Naive thymus-derived CD4-positive, alpha-beta T cell (primary cell): ENCODE results near the gene VPS13D. TPM values are rescaled to one million over a fixed set of nuclear protein-coding genes. Genes with fewer than 3 reads are reported as not detected.
"Not testable (repeated sequence)": the region's sequence is repeated elsewhere in the genome, so short reads cannot be mapped to it uniquely, and the experiment has no call there.

Experiments
- ATAC-seq: fragments of 150-1000 bp; cut with Tn5 transposase; 2 replicates; pipeline ENCODE4 v1.10.0; 2021; ENCODE audit warnings: mild to moderate bottlenecking, moderate library complexity
- CTCF ChIA-PET: fragments of 350-600 bp; sonication (Branson Sonifier 250); formaldehyde crosslinking; loops from one replicate; lab custom pipeline; 2021; ENCODE audit warnings: antibody characterized with exemption; lab: Charles Lee
- POLR2A ChIA-PET: fragments of 350-600 bp; sonication (Branson Sonifier 250); formaldehyde crosslinking; loops from one replicate; lab custom pipeline; 2021; ENCODE audit warnings: antibody characterized with exemption, inconsistent platforms; lab: Charles Lee
- DNase-seq, 9 donors: peaks; one replicate each; pipeline versions ENCODE4 v3.0.0 to v3.0.0-alpha.2; 2020 to 2022; ENCODE audit warnings: mixed read lengths in 1 of 9
- H3K27ac ChIP-seq: one replicate; pipeline ENCODE4 v1.7.0; 2013; ENCODE audit warnings: mild to moderate bottlenecking, low read depth, low read length, moderate library complexity
- H3K27me3 ChIP-seq, 2 donors: one replicate each; pipeline ENCODE4 v1.7.0; 2013; ENCODE audit warnings: low read length in 2 of 2, mild to moderate bottlenecking in 2 of 2, moderate library complexity in 2 of 2; ENCODE audit not compliant: control insufficient read depth in 2 of 2, insufficient read depth in 2 of 2
- H3K36me3 ChIP-seq, 3 experiments: 1 replicate in 2 of 3; 2 replicates in 1 of 3; pipeline ENCODE4 v1.7.0; 2013; ENCODE audit warnings: low read length in 3 of 3, mild to moderate bottlenecking in 3 of 3, moderate library complexity in 1 of 3; ENCODE audit not compliant: insufficient read depth in 3 of 3, control insufficient read depth in 2 of 3
- H3K4me1 ChIP-seq, 2 donors: one replicate each; pipeline ENCODE4 v1.7.0; 2013; ENCODE audit warnings: low read length in 2 of 2, mild to moderate bottlenecking in 2 of 2, moderate library complexity in 1 of 2; ENCODE audit not compliant: control insufficient read depth in 2 of 2, insufficient read depth in 2 of 2
- H3K4me3 ChIP-seq: 2 replicates; pipeline ENCODE4 v1.7.0; 2013; ENCODE audit warnings: mild to moderate bottlenecking, low read length
- H3K9me3 ChIP-seq, 3 experiments: 1 replicate in 2 of 3; 2 replicates in 1 of 3; pipeline ENCODE4 v1.7.0; 2013; ENCODE audit warnings: low read length in 3 of 3; ENCODE audit not compliant: control insufficient read depth in 2 of 3
- H3K27ac Mint-ChIP-seq, 9 donors: one replicate each; pipeline ENCODE4 v1.8.0; 2020 to 2022; ENCODE audit warnings: mixed read lengths in 9 of 9, mild to moderate bottlenecking in 8 of 9, moderate library complexity in 5 of 9, inconsistent platforms in 2 of 9
- H3K27me3 Mint-ChIP-seq, 5 donors: one replicate each; pipeline ENCODE4 v1.8.0; 2021 to 2022; ENCODE audit warnings: mixed read lengths in 5 of 5, mild to moderate bottlenecking in 1 of 5
- H3K36me3 Mint-ChIP-seq, 5 donors: one replicate each; pipeline ENCODE4 v1.8.0; 2020 to 2022; ENCODE audit warnings: mixed read lengths in 5 of 5, mild to moderate bottlenecking in 3 of 5, inconsistent platforms in 1 of 5
- H3K4me1 Mint-ChIP-seq, 7 donors: one replicate each; pipeline ENCODE4 v1.8.0; 2020 to 2022; ENCODE audit warnings: mixed read lengths in 7 of 7, mild to moderate bottlenecking in 3 of 7, inconsistent platforms in 1 of 7
- H3K4me3 Mint-ChIP-seq, 10 donors: one replicate each; pipeline ENCODE4 v1.8.0; 2020 to 2022; ENCODE audit warnings: mild to moderate bottlenecking in 10 of 10, mixed read lengths in 10 of 10, moderate library complexity in 6 of 10, inconsistent platforms in 2 of 10
- H3K9me3 Mint-ChIP-seq, 11 donors: one replicate each; pipeline ENCODE4 v1.8.0; 2020 to 2022; ENCODE audit warnings: mixed read lengths in 11 of 11, mild to moderate bottlenecking in 4 of 11, inconsistent platforms in 1 of 11, moderate library complexity in 1 of 11
- intact Hi-C, 2 donors: fragments of 100-400 bp; cut with micrococcal nuclease; formaldehyde crosslinking; loops; one replicate each; pipeline ENCODE4 v1.15.1; 2023
- polyA plus RNA-seq, 2 donors: library from polyadenylated mRNA; unstranded; fragments of 300-500 nt; fragmentation: Illumina TruSeq; gene quantifications; one replicate each; pipeline ENCODE4 v1.2.3, GENCODE V29; 2021
- total RNA-seq, 6 experiments: library from RNA in 5 of 6; stranded (reverse) in 5 of 6; gene quantifications; 1 replicate in 5 of 6; 2 replicates in 1 of 6; pipeline ENCODE4 v1.2.3 and lab custom pipeline; 2021 to 2026

The VPS13D gene
- total and polyA plus RNA-seq, 7 experiments from 2014 or later: 6.5 to 94.4 (median 73.2) TPM

DNA sequence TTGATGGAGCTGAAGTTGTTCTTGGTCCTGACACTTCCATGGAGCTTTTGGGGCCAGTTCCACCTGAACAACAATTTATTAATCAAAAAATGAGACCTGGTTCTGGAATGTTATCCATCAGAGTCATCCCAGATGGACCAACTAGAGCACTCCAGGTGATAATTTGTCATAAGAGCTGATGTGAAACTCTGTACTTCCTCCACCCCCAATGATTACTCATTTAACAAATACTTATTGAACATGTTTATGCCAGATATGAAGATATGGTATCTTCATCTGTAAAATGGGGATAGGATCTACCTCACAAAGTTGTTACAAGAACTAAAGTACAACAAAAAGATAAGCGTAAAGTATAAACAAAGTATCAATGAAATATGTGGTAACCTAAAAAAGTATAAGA is 153.2 kb downstream of the VPS13D start:
- Histone ChIP-seq H3K4me1 (peaks cover 31 to 40% of the 10 kb centered on the region in 2 donors), H3K27me3 (no peaks in the 10 kb centered on the region), H3K9me3 (peaks cover 0 to 5% (median 0%) of the 10 kb centered on the region in 3 experiments), H3K27ac (no peak overlapping the region), H3K4me3 (no peak overlapping the region), H3K36me3 (peaks cover 12 to 42% (median 24%) of the 10 kb centered on the region in 3 experiments)
- H3K27ac Mint-ChIP-seq: peak overlapping the region in 6 of 9 donors; percentile 38 to 96 (median 65)
- peaks cover 3 to 21% (median 13%) of the 10 kb centered on the region in 11 donors for H3K9me3 Mint-ChIP-seq
- intact Hi-C loops: loop anchor here in 1 of 2 donors (2.0 kb wide), 1 partner anchor 14 kb away; no protein-coding TSS in a partner anchor
- no peak for ATAC-seq
- POLR2A ChIA-PET: interaction anchor here (0.6 to 0.7 kb wide), 2 partner anchors 127 to 234 kb away, joined by 3 to 4 read pairs; no protein-coding TSS in a partner anchor
- CTCF ChIA-PET: interaction anchor here (1.8 kb wide), 1 partner anchor 237 kb away, joined by 6 read pairs; no protein-coding TSS in a partner anchor
- no peaks in the 10 kb centered on the region for H3K27me3 Mint-ChIP-seq
- H3K4me1 Mint-ChIP-seq: peaks cover 31 to 67% (median 55%) of the 10 kb centered on the region in 7 donors
- peaks cover 22 to 83% (median 68%) of the 10 kb centered on the region in 5 donors for H3K36me3 Mint-ChIP-seq
- DNase-seq: no peak
- no peak overlapping the region for H3K4me3 Mint-ChIP-seq

DNA sequence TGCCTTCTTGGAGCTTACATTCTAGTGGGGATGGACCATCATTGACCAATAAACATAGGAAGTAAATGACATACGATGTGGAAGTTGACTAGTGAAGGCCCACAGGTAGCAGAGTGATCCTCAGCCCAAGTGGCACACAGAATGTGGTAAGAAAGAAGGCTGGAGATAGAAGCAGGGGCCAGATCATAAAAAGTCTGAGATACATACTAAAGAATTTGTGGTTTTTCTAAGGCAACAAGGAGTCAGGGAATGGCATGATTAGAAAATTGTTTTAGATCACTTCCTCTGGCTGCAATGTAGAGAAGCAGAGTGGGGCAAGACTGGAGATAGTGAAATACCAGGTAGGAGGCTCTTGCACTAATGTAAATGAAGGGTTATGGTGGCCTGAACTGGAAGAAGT is 154.0 kb downstream of the VPS13D start:
- Mint-ChIP-seq H3K27me3 (no peaks in the 10 kb centered on the region), H3K36me3 (peaks cover 26 to 84% (median 74%) of the 10 kb centered on the region in 5 donors), H3K27ac (peak overlapping the region; percentile 54 to 96 (median 91)), H3K9me3 (peaks cover 5 to 21% (median 16%) of the 10 kb centered on the region in 11 donors), H3K4me3 (peak overlapping the region; percentile 11 to 64 (median 46)), H3K4me1 (peaks cover 33 to 67% (median 55%) of the 10 kb centered on the region in 7 donors)
- intact Hi-C loops: loop anchor here in 1 of 2 donors (2.0 kb wide), 4 partner anchors 13 to 39 kb away; no protein-coding TSS in a partner anchor
- ATAC-seq (no peak), DNase-seq (no peak)
- ChIA-PET POLR2A (interaction anchor here (1.3 to 4.1 kb wide), 4 partner anchors 67 to 235 kb away, joined by 3 to 22 read pairs (median 4); partner anchors contain the start of gene DHRS3), CTCF (interaction anchor here (0.8 to 1.8 kb wide), 4 partner anchors 14 to 236 kb away, joined by 3 to 6 read pairs (median 4); no protein-coding TSS in a partner anchor)
- H3K4me1 ChIP-seq: peaks cover 31 to 40% of the 10 kb centered on the region in 2 donors
- H3K27ac ChIP-seq: peak overlapping the region; percentile 19
- peaks cover 0 to 5% (median 0%) of the 10 kb centered on the region in 3 experiments for H3K9me3 ChIP-seq
- peaks cover 12 to 45% (median 21%) of the 10 kb centered on the region in 3 experiments for H3K36me3 ChIP-seq
- no peaks in the 10 kb centered on the region for H3K27me3 ChIP-seq
- no peak overlapping the region for H3K4me3 ChIP-seq

DNA sequence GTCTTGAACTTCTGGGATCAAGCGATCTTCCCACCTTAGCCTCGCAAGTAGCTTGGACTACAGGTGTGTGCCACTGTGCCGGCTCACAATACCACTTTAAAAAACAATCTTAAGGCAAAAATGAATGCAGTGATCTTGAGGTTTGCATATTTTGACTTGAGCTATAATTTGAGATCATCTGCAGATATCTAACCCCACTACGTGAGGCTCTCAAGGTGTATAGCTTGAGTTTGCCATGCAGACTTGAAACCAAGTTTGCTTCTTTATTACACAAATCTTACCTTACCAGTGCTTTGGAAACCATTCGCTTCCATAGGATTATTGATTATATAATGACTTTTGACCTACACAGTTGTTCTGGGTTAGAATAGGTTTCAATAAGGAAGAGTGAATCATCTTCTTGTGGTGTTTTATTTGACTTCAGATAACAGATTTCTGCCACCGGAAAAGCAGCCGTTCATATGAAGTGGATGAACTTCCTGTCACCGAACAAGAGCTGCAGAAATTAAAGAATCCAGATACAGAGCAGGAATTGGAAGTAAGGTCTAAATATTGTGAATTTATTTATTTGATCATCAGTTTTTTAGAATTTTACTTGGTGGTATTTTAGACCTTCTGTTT is 155.1 kb downstream of the VPS13D start:
- DNase-seq (peak in 7 of 9 donors; percentile 12 to 38 (median 24)), ATAC-seq (peak; percentile 46)
- H3K4me3 Mint-ChIP-seq: peak overlapping the region in 9 of 10 donors; percentile 50 to 81 (median 68)
- Histone ChIP-seq H3K36me3 (peaks cover 12 to 38% (median 21%) of the 10 kb centered on the region in 3 experiments), H3K4me1 (peaks cover 31 to 40% of the 10 kb centered on the region in 2 donors), H3K27ac (peak overlapping the region; percentile 52), H3K9me3 (peaks cover 0 to 5% (median 0%) of the 10 kb centered on the region in 3 experiments), H3K27me3 (no peaks in the 10 kb centered on the region), H3K4me3 (peak overlapping the region; percentile 2)
- peaks cover 5 to 26% (median 16%) of the 10 kb centered on the region in 11 donors for H3K9me3 Mint-ChIP-seq
- CTCF ChIA-PET: interaction anchor here (0.6 to 1.8 kb wide), 5 partner anchors 13 to 235 kb away, joined by 3 to 6 read pairs (median 4); no protein-coding TSS in a partner anchor
- peaks cover 24 to 85% (median 78%) of the 10 kb centered on the region in 5 donors for H3K36me3 Mint-ChIP-seq
- H3K4me1 Mint-ChIP-seq: peaks cover 33 to 70% (median 55%) of the 10 kb centered on the region in 7 donors
- POLR2A ChIA-PET: interaction anchor here (0.6 to 4.1 kb wide), 13 partner anchors 9 to 234 kb away, joined by 3 to 22 read pairs (median 4); partner anchors contain the start of gene DHRS3
- H3K27ac Mint-ChIP-seq: peak overlapping the region; percentile 78 to 96 (median 89)
- intact Hi-C loops: loop anchor here (1.0 to 5.0 kb wide), 8 partner anchors 16 to 234 kb away; no protein-coding TSS in a partner anchor
- H3K27me3 Mint-ChIP-seq: no peaks in the 10 kb centered on the region

DNA sequence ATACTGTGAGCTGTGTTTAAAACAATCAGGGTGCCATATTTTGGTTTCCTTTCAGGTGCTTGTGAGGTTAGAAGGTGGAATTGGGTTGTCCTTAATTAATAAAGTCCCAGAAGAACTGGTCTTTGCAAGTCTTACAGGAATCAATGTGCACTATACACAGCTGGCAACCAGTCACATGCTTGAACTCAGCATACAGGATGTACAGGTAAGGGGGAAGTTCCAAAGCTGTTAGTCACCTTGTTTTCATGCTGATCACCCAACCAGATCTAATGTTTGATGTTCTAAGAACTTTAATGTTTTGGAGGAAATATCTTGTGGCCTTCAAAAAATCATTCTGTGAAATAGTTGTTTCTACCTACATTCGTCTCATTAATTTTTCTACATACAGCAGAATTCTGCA is 156.3 kb downstream of the VPS13D start:
- Mint-ChIP-seq H3K9me3 (peaks cover 5 to 27% (median 16%) of the 10 kb centered on the region in 11 donors), H3K27ac (peak overlapping the region; percentile 61 to 96 (median 80)), H3K4me3 (peak overlapping the region; percentile 30 to 81 (median 64)), H3K36me3 (peaks cover 24 to 89% (median 76%) of the 10 kb centered on the region in 5 donors), H3K27me3 (no peaks in the 10 kb centered on the region), H3K4me1 (peaks cover 32 to 61% (median 52%) of the 10 kb centered on the region in 7 donors)
- peak overlapping the region; percentile 52 for H3K27ac ChIP-seq
- no peaks in the 10 kb centered on the region for H3K27me3 ChIP-seq
- ATAC-seq: peak; percentile 95
- peak in 7 of 9 donors; percentile 23 to 55 (median 42) for DNase-seq
- intact Hi-C loops: loop anchor here (1.0 to 5.0 kb wide), 5 partner anchors 36 to 125 kb away; no protein-coding TSS in a partner anchor
- peaks cover 8 to 40% (median 21%) of the 10 kb centered on the region in 3 experiments for H3K36me3 ChIP-seq
- CTCF ChIA-PET: interaction anchor here (1.0 kb wide), 1 partner anchor 233 kb away, joined by 7 read pairs; no protein-coding TSS in a partner anchor
- peaks cover 31 to 40% of the 10 kb centered on the region in 2 donors for H3K4me1 ChIP-seq
- peaks cover 0 to 5% (median 0%) of the 10 kb centered on the region in 3 experiments for H3K9me3 ChIP-seq
- POLR2A ChIA-PET: interaction anchor here (0.6 to 4.1 kb wide), 6 partner anchors 48 to 233 kb away, joined by 3 to 22 read pairs (median 7); partner anchors contain the start of gene DHRS3
- peak overlapping the region; percentile 2 for H3K4me3 ChIP-seq

DNA sequence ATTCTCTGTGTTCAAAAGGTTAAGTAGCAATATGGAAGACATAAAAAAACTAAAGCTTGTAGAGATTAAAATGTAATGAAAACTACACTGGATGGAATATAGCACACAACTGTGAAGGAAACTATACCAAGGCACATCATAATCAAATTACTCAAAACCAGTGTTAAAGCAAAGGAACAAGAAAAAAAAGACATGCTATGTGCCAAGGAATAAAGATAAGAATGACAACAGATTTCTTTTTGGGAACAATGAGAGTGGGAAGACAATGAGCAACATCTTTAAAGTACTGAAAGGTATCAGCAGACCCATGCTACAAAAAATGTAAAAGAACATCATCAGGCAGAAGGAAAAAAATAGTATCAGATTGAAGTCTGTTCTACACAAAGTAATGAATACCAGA is 157.8 kb downstream of the VPS13D start:
- Mint-ChIP-seq H3K4me3 (no peak overlapping the region), H3K27ac (peak overlapping the region in 4 of 9 donors; percentile 3 to 92 (median 29)), H3K4me1 (peaks cover 32 to 50% (median 43%) of the 10 kb centered on the region in 7 donors), H3K27me3 (no peaks in the 10 kb centered on the region), H3K36me3 (peaks cover 22 to 88% (median 70%) of the 10 kb centered on the region in 5 donors), H3K9me3 (peaks cover 5 to 27% (median 16%) of the 10 kb centered on the region in 11 donors)
- no peak overlapping the region for H3K27ac ChIP-seq
- H3K9me3 ChIP-seq: peaks cover 0 to 5% (median 0%) of the 10 kb centered on the region in 3 experiments
- peaks cover 31 to 40% of the 10 kb centered on the region in 2 donors for H3K4me1 ChIP-seq
- ATAC-seq: no peak
- no peak overlapping the region for H3K4me3 ChIP-seq
- intact Hi-C loops: loop anchor here (2.0 to 5.0 kb wide), 4 partner anchors 35 to 123 kb away; no protein-coding TSS in a partner anchor
- peak in 1 of 9 donors; percentile 13 for DNase-seq
- POLR2A ChIA-PET: interaction anchor here (0.6 to 4.1 kb wide), 3 partner anchors 12 to 231 kb away, joined by 3 to 22 read pairs (median 3); partner anchors contain the start of gene DHRS3
- peaks cover 8 to 39% (median 21%) of the 10 kb centered on the region in 3 experiments for H3K36me3 ChIP-seq
- CTCF ChIA-PET: no interaction called here
- H3K27me3 ChIP-seq: no peaks in the 10 kb centered on the region

DNA sequence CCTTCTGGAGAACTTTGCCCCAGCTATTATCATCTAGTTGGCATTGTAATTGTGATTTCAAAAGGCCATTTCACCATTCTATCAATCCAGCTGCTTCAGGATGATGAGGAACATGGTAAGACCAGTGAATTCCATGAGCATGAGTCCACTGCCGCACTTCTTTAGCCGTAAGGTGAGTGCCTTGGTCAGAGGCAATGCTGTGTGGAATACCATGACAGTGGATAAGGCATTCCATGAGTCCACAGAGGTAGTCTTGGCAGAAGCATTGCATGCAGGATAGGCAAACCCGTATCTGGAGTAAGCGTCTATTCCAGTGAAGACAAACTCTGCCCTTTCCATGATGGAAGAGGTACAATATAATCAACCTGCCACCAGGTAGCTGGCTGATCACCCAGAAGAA is 160.5 kb downstream of the VPS13D start:
- H3K27ac Mint-ChIP-seq, POLR2A ChIA-PET, H3K27ac ChIP-seq, ATAC-seq, H3K27me3 Mint-ChIP-seq, H3K27me3 ChIP-seq, H3K9me3 ChIP-seq, DNase-seq, H3K4me3 ChIP-seq, CTCF ChIA-PET, H3K4me3 Mint-ChIP-seq, intact Hi-C loops: not testable (repeated sequence)
- peaks cover 4 to 29% (median 21%) of the 10 kb centered on the region in 3 experiments for H3K36me3 ChIP-seq
- Mint-ChIP-seq H3K4me1 (peaks cover 13 to 25% (median 17%) of the 10 kb centered on the region in 7 donors), H3K9me3 (peaks cover 5 to 24% (median 16%) of the 10 kb centered on the region in 11 donors), H3K36me3 (peaks cover 18 to 88% (median 59%) of the 10 kb centered on the region in 5 donors)
- peaks cover 18% of the 10 kb centered on the region in 2 donors for H3K4me1 ChIP-seq
